GM19395 (cell line): Measurements from ENCODE around the gene RAD51B.

Experiments used
- ATAC-seq: cut with Tn5 transposase; IDR thresholded peaks from one replicate; pipeline ENCODE4 v1.9.1; 2021; ENCODE audit warnings: mild to moderate bottlenecking, moderate library complexity; ENCODE audit not compliant: unreplicated experiment

Gene RAD51B

DNA sequence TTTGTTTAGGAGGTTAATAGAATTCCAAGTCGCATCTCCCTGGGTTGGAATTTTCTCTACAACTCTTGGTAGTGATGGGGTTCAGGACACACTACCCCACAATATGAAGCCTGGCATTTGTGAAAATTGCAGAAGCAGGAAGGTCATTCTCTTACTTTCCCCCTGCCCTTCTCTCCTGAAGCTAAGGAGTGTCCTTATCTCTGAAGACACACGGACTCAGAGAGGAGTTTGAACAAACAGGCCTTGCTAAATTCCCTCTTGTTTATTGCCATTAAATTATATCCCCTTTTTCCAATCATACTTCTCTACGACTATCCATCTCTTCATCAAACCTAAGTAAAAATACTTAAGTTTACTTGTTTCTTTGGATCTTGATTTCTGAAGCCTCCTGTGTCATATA is 443.0 kb downstream of the RAD51B start:
- no peak for ATAC-seq

DNA sequence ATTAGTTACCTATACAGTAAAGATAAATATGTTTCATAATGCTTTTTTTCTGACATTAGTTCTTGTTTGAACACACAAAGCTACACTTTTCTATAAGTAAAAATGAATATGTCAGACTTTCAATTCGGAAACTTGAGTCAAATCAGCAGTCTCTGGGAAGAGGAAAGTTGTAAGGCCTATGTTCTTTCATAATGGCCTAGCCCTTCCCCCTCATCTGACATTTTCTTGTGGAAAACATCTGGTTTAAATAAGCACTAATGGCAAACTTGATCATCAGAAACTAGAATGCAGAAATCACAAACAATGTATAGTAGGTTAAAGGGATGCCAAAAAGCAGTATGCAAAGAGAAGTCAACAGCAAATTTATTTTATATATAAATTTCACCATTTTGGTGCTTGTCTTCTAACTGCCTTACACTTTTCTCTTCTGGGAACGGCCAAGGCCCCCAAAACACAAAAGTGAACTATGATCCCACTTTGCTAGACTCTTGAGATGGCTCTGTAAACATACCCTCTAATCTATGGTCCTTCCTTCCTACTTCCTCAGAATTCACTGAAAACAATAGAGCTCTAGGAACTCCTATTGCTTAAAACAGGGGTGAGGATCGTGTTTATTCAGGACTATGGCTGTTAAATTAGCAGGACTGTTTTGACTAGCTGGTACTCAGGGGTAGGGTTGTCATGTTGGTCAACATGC is 444.1 kb downstream of the RAD51B start:
- no peak for ATAC-seq

DNA sequence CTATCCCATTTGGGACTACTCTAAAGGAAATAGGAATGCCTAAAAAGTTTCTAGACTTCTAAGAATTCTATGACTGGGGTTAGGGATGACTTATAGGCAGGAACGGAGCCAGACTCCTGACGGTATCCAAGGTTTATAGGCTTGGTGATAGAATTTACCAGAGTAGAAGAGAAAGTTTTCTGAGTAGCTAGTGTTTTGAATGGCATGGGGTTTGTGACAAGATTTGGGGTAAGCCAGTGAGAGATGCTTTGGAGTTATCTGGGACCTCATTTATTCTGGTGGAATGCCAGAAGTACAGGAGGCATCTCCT is 444.6 kb downstream of the RAD51B start:
- ATAC-seq = no peak

DNA sequence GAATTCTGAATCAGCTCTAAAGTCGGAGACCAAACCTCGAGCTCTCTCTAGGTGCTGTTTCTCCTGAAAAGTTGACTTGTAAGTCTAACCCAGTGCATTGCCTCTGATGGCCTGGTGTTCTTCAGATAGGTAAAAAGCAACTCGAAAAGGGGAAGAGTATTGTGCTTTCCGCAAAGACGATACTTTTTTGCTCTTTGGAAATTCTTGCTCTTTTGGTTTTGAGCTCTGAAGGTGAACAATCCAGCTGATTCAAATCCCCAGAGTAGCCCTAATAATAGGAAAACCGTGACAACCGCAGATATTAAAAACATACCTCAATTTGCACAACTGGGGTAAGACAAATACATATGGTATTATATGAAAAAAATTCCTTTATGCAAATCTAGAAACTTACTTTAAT is 447.4 kb downstream of the RAD51B start:
- ATAC-seq = no peak

DNA sequence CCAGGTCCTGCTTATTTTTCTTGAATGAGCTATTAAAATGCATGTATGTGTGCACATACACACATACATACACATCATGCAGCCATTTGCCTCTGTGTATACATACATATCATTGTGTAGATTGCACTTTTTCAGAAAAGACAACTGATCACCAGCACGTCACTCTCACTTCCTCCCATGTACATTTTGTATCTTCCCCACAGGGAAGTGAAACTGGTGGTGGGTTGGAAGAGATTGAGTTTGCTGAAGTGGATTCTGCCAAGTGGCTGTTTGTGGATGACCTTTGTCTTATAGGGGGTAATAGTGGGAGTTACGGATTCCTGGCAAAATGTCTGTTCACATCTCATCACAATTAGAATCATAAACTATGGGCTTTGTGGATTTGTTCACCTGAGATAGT is 448.6 kb downstream of the RAD51B start:
- ATAC-seq = peak; percentile 77

DNA sequence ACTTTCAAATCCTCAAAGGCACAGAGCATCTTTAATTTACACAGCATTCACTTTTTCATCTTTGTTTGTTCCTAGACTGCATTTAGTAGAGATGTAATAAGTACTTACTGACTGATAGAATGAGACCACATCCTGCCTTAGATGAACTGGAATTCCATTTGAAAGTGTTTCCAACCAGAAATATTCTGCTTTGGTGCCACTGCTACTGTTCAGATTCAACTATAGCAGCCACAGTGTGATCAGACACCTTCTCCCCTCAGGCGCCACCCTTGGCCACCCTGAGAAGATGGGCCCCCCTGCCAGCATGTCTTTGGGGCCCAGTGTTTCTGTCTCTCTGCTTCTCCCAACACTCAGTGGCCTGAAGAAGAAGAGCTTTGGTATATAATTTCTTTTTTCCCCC is 449.1 kb downstream of the RAD51B start:
- peak; percentile 21 for ATAC-seq

DNA sequence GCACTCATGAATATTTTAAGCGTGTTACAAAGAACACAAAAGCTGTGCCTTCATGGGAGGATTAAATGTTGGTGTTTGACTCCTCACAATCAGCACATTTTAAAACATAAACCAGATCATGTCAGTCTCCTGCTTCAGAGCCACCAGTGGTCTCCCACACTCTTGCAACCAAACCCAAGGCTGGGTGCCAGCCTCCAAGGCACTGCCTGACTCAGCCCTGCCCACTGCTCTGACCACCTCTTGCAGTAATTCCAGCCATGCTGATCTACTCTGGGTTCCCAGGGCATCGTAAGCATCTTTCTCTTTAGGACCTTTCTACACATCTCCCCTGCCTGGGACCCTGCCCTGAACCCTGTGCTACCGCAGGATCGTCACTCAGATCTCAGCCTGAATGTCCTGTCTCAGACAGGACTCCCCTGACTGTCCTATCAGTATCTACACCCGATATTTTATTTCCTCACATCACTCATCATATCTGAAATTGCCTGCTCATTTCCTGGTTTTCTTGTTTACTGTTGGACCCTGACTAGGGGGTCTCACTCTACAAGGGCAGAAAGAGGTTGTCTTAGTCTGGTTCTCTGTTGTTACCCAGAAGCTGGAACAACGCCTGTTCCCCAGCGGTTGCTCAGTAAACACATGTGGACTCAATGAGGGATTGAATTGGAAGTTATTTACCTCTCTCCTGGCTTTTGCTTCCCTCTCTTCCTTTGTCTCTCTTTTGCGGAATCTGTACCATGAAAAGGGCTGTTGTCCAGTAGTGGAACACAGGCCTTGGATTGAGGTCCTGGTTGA is 449.8 kb downstream of the RAD51B start:
- no peak for ATAC-seq

DNA sequence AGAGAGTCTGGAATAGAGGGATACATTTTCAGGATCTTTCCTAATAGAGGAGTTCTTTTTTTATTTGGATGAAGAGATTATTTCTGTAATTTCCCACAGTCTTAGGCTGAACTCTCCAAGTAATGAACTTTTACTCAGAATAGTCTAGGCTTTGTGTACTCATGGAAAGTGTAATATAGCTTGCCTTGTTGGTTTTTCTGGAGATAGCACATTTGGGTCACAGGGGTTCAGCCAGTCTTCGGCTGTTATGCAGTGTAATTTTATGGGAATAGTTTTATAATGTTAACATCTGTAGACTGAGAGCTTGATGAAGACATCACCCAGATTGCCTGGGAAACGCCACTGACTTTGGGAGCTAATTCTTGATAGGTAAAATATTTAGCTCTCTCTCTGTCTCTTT is 450.8 kb downstream of the RAD51B start:
- no peak for ATAC-seq

DNA sequence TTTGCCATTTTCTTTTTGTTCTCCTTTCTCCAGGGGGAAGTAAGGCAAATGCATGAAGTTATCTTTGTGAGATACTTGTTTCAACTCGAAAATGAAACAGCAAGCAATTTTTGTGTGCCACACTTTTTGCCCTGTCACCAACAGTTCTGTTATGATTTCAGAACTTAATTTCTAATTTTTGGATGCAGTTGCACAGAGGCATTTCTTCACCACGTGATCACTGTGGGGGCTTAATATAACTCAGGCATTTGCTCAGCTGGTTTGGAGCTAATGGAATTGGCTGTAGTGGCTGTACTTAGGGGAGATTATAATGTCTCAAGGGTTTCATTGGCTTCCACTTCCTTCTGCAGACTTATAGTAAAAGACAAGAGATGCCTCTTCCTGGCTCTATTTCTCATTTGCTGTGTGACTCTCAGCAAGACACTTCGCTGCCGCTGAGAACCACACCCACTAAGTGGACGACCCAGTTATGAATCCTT is 452.4 kb downstream of the RAD51B start:
- no peak for ATAC-seq

DNA sequence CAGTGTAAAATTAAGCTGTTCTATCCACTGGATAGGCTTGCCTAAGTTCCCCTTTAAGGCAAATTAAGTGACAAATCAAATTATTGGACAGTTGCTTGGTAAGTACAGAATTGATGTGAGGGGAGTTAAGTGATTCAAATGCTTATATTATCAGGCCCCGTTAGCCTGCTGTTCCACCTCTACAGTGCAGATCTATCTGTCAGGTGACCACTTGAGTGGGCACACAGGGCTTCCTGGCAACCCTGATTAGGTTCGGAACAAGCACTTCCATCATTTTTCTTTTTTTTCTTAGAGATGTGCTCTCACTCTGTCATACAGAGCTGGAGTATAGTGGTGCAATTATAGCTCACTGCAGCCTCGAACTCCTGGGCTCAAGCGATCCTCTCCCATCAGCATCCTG is 453.8 kb downstream of the RAD51B start:
- ATAC-seq = no peak

DNA sequence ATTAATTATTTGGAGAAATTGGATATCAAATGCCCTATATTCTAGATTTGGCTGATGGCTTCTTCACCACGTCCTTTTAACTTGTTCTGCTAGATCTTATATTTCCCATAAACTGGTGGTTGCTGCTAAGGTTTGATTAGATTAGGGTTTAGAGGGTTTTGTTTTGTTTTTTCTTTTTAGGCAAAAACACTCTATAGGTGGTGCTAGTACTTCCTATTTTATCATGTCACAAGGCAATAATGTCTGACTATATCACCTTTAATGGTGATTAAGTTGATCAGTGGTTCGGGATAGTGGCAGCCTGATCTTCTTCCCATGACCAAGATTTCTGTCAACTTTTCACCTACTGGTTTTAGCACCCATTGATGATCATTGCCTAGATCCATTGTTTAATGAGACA is 455.1 kb downstream of the RAD51B start:
- ATAC-seq = no peak

DNA sequence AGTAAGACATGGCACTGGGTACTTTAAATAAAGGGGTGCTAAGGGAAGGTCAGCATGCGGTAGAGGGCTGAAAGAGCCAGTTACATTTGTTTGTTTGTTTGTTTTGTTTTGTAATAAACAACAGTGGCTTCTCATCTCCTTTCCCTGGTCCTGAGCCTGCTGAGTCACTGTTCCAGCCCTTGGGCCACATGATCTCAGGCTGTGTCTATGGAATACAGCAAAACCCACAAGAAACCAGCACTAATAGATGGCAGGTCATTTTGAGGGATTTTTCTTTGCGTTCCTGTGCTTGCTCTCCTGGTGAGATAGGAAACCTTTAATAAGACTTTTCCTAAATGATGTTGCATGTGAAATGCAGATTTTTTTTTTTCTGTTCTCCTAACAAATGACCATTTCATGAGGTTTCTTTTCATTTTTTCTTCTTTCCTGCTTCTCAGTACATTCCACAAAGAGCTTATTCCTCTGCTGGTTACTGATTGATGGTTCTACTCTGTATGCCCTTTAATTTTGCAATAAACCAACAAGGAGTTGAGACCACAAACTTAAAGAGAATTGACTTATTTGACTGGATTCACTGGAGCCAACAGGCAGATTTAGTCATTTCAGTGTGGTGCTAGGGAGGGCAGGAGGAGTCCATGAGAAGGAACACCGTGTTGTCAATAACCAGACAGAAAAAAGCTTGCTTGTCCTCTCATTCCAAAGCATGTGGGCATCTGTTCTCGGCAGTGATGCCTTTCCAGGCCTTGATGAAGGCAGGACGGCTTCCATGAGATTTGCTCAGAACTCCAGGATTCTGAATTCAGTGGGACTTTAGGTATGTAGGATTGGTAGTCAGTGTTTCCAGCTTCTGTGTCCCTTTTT is 459.2 kb downstream of the RAD51B start:
- ATAC-seq = no peak

DNA sequence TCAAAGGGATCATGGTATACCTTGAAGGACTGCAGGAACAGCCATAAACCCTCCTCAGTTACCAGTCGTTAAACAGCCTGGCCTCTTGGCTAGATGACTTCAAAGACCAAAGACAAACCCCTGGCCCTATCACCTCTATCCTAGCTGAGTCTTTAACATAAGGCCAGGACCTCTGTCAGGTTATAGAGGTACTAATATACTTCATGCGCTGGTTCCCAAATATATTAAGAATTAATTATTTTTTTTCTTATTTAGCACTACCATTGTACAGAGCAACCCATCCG is 459.8 kb downstream of the RAD51B start:
- no peak for ATAC-seq

DNA sequence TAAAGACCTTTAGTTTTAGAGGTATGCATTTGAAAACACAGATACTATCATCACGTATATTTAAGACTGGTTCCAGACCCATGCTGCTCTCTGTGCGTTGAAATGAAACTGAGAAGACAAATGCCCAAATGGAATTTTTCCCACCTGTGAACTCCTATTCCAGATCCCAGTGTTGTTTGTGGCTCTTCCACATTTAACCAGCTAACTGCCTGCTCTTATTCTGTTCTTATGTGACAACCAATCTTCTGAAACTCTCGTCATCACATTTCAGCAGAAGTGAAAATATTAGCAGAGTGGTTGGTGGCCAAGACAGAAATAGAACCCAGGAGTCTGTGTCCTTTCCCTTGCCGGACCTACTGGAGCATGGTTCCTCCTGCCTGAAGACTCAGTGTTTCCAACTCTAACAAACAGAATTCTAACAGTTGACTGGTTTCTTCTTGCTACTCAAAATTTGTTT is 460.2 kb downstream of the RAD51B start:
- ATAC-seq = peak; percentile 47

DNA sequence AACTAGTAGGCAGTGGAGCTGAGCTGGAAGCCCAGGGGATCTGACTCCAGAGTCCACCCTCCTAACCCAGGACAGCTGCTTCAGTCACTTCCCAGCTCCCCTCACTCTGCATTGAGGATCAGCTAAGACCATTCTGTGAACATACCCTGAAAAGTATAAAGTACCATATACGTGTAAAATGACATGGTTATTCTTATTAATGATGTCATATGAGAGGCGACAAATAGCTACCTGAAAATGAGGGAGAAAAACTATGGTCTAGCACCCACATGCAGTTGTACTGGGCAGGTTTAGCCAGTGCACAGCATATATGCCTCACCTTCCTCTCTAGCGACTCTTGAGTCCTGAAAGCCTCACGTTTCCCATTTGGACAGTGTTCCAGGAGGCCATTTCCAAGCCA is 461.9 kb downstream of the RAD51B start:
- no peak for ATAC-seq

DNA sequence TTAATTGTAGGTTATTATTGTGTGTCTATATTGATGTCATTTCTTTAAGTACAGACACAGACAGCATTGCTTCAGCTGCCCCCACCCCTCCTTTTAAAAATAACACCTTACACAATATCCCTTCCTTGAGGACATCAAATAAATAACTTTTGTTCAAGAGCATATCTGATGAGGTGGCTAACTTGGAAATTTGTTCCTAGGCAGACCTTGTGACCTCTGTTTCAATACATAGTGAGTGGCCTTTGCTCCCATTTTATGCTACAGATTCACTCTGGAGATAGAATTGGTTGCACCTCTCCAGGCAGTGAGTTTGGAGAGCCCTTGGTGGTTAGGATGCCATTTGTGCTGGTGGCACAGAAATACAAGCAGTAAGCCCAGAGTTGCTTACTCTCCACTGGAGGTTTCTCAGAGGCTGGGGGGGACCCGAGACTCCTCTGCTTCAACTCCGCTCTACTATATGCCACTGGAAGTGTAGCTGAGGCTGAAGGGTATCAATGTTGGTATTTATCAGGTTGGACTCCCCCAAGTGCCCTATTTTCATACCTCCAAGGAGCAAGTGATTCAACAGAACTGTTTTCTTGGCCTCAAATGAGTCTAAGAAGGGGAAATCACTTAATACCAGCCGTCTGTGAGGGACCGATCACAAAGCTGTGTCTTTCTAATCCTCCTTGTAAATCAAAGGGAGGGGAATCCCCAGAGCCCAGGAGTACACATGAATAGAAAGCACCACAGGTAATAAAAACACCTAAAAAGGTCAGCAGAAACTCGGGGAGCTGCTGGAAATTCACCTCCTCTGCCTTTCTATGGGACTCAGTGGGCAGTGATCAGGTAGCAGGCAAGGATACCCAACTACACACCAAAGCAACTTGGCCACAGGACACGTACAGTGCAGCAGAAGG is 463.1 kb downstream of the RAD51B start:
- peak; percentile 44 for ATAC-seq

DNA sequence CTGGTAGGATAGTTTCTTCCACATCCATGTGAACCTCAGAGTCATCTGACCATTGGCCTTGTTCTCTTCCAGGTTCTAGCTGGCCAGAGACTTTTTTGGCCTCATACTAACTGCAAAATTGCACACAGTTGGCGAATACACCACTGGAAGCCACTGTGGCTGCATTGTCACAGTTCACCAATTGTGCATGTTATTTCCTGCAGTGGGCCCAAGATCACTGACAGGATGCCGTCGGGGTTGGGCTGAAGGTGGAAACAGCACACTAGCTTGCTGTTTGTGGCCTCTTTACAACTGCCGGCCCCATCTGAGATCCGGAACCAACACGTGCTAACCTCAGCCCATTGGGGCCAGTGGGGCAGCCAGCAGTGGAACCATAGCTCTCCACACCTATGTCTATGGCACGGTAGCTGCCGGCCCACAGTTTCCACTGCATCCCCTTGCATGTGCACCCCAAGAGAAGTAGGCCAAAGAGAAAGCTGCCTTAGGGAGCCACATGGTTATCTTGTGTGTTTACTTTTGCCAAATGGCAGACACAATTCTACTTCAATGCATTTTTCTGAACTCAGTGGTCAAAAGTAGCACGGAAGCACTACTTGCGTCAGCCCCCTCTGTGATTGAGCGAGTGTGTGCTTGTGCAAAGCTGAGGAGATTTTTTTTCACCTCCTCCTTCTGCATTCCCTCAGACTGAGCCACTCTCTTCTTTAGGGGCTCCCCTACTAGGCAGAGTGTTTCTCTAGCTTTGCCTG is 464.0 kb downstream of the RAD51B start:
- peak; percentile 48 for ATAC-seq

DNA sequence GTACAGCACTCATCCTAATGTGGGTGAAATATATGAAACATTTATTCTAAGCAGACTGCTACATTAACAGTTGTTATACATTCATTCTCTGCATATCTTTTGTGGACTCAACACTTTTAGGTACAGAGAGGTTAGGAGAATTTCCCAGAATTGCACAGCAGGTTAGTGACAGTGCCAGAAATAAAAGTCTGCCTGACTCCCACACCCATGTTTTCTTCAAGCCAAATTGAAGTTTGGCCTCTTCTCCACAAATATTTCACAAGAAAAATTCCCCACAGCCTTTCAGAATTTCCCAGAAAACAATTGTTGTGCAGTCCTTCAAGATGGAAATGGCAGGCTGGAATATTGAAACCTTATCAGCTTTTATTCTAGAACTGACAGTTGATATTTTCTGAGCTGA is 464.8 kb downstream of the RAD51B start:
- ATAC-seq = no peak

DNA sequence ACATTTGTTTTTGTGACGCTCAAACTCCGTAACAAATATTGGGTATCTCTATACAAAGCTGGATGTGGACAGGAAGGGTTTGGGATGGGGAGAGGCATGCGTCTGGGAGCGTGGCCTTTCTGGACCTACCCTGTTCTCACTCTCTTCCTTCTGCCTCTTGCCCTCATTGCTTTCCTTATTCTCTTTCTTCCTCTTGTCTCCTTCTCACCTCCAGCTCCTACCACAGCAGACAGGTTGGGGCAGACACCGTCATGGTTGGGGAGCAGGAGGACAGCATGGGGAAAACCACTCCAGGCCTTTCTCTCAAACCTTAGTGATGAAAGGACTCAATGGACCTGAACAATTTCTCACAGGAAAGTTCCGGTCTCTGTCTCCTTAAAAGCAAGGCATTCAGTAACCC is 465.3 kb downstream of the RAD51B start:
- ATAC-seq = no peak
